Measurements from ENCODE around the gene FASTKD1.

Gene FASTKD1

GRCh38 chr2:169490834-169491233 is 82.8 kb downstream of the FASTKD1 start:
- in situ Hi-C loops (cut with HindIII; ENCODE audit: low sequenced_read_pairs), result no loop called here
- no peak for TF ChIP-seq CTCF (IDR thresholded peaks at IDR 0.05; ENCODE audit: low read depth, low read length, missing control alignments)
- no peak for DNase-seq (ENCODE audit: low read depth)
- no peak overlapping the region for H3K4me3 ChIP-seq (ENCODE audit: low read depth, low read length)

- in situ Hi-C loops (cut with HindIII; ENCODE audit: low sequenced_read_pairs), result no loop called here
- no peak overlapping the region for H3K4me3 ChIP-seq (ENCODE audit: low read depth, low read length)
- TF ChIP-seq CTCF (IDR thresholded peaks at IDR 0.05; ENCODE audit: low read depth, low read length, missing control alignments), result no peak
- no peak for DNase-seq (ENCODE audit: low read depth)
These were observed 87.2 kb downstream of the FASTKD1 start for GRCh38 chr2:169486487-169486886.

- no peak overlapping the region for H3K4me3 ChIP-seq (ENCODE audit: low read depth, low read length)
- in situ Hi-C loops (cut with HindIII; ENCODE audit: low sequenced_read_pairs), result no loop called here
- no peak for DNase-seq (ENCODE audit: low read depth)
- no peak for TF ChIP-seq CTCF (IDR thresholded peaks at IDR 0.05; ENCODE audit: low read depth, low read length, missing control alignments)
These were observed 88.0 kb downstream of the FASTKD1 start for GRCh38 chr2:169485650-169486138.

GRCh38 chr2:169480079-169480465 is 93.6 kb downstream of the FASTKD1 start:
- DNase-seq (ENCODE audit: low read depth), result no peak
- no peak for TF ChIP-seq CTCF (IDR thresholded peaks at IDR 0.05; ENCODE audit: low read depth, low read length, missing control alignments)
- in situ Hi-C loops (cut with HindIII; ENCODE audit: low sequenced_read_pairs), result no loop called here

More at GRCh38 chr2:169480079-169480465, 93.6 kb downstream of the FASTKD1 start:
- H3K4me3 ChIP-seq (ENCODE audit: low read depth, low read length), result peak overlapping the region; percentile 62
